K562 (cell line): ENCODE data around the gene PRKG1. TPM values are rescaled to one million over a fixed set of nuclear protein-coding genes. Genes with fewer than 3 reads are reported as not detected.

Experiments used
- ATAC-seq: fragments of 200-7000 bp; cut with Tn5 transposase; 3 replicates; pipeline ENCODE4 v1.9.1; 2020; ENCODE audit warnings: moderate library complexity
- BruUV-seq: library from RNA; stranded (reverse); fragments of 400-500 nt; replicated peaks from 2 replicates; lab custom pipeline; 2021; lab: Mats Ljungman, UMichigan
- CTCF ChIA-PET: fragments of 300-600 bp; formaldehyde crosslinking; extraction: SDS; loops from one replicate; lab custom pipeline; 2021; ENCODE audit warnings: low intra/inter-chr PET ratio; lab: Yijun Ruan, JAX
- POLR2A ChIA-PET: fragments of 300-600, 350-650 bp; sonication (Branson Sonifier 250); formaldehyde crosslinking; extraction: SDS; loops from one replicate; lab custom pipeline; 2021; ENCODE audit warnings: antibody characterized with exemption, inconsistent platforms; lab: Yijun Ruan, JAX
- DNase-seq, 4 experiments: peaks; one replicate each; pipeline versions ENCODE4 v3.0.0 to v3.0.0-alpha.2; 2011 to 2018; ENCODE audit warnings: low spot score in 3 of 4, mixed read lengths in 3 of 4; ENCODE audit errors: extremely low read depth in 1 of 4
- FAIRE-seq: peaks from 2 replicates; lab custom pipeline; 2011; peaks lifted over from hg19 to GRCh38; lab: Jason Lieb, UNC
- H2AFZ ChIP-seq: 2 replicates; pipeline ENCODE4 v1.6.0; 2011; ENCODE audit warnings: low read depth, low read length, control low read depth, inconsistent platforms
- H3K27ac ChIP-seq: fragments of 200-600 bp; 3 replicates; pipeline ENCODE4 v1.8.0; 2011; ENCODE audit warnings: low read depth, mild to moderate bottlenecking, control low read depth, inconsistent platforms, low read length, moderate library complexity, mixed read lengths; ENCODE audit errors: extremely low read depth
- H3K27me3 ChIP-seq, 2 experiments: fragments of 300-600 bp in 1 of 2; 2 replicates in 1 of 2; 3 replicates in 1 of 2; pipeline versions ENCODE4 v1.6.0 to v1.8.0; 2011; ENCODE audit warnings: inconsistent platforms in 2 of 2, low read length in 2 of 2, mild to moderate bottlenecking in 1 of 2, mixed read lengths in 1 of 2, moderate library complexity in 1 of 2; ENCODE audit not compliant: control insufficient read depth in 2 of 2, insufficient read depth in 2 of 2
- H3K36me3 ChIP-seq: fragments of 300-600 bp; 3 replicates; pipeline ENCODE4 v1.8.0; 2011; ENCODE audit warnings: mild to moderate bottlenecking, low read length, inconsistent platforms; ENCODE audit not compliant: control insufficient read depth, insufficient read depth
- H3K4me1 ChIP-seq, 2 experiments: fragments of 200-600 bp in 1 of 2; replicated peaks in 1 of 2; 2 replicates in 1 of 2; 3 replicates in 1 of 2; pipeline versions ENCODE4 v1.5.1 to v1.8.0; 2011; ENCODE audit warnings: inconsistent platforms in 2 of 2, low read length in 2 of 2, mild to moderate bottlenecking in 1 of 2, mixed read lengths in 1 of 2, moderate library complexity in 1 of 2; ENCODE audit not compliant: control insufficient read depth in 2 of 2, insufficient read depth in 2 of 2
- H3K4me2 ChIP-seq: 2 replicates; pipeline ENCODE4 v1.6.1; 2011; ENCODE audit warnings: low read length, control low read depth, inconsistent platforms, mixed read lengths; ENCODE audit not compliant: insufficient read depth
- H3K4me3 ChIP-seq: fragments of 200-600 bp; sonication (generic), shearing (Covaris generic); 2 replicates; pipeline ENCODE4 v1.5.1; 2016; ENCODE audit warnings: control low read depth, inconsistent platforms
- H3K79me2 ChIP-seq: fragments of 200-600 bp; 3 replicates; pipeline ENCODE4 v1.8.0; 2011; ENCODE audit warnings: low read length, inconsistent platforms; ENCODE audit not compliant: control insufficient read depth, insufficient read depth
- H3K9ac ChIP-seq, 2 experiments: 2 replicates each; pipeline versions ENCODE4 v1.6.0 to v1.6.1; 2011; ENCODE audit warnings: low read depth in 2 of 2, low read length in 2 of 2, control low read depth in 1 of 2, inconsistent platforms in 1 of 2, mild to moderate bottlenecking in 1 of 2, mixed read lengths in 1 of 2; ENCODE audit not compliant: insufficient read depth in 1 of 2
- H3K9me1 ChIP-seq: one replicate; pipeline ENCODE4 v1.6.0; 2011; ENCODE audit warnings: inconsistent platforms, mild to moderate bottlenecking, low read length, moderate library complexity; ENCODE audit not compliant: control insufficient read depth, insufficient read depth
- H3K9me3 ChIP-seq: replicated peaks from 2 replicates; pipeline ENCODE4 v1.5.1; 2011; ENCODE audit warnings: low read depth, low read length, inconsistent platforms; ENCODE audit not compliant: control insufficient read depth, insufficient read depth
- H4K20me1 ChIP-seq: replicated peaks from 2 replicates; pipeline ENCODE4 v1.6.1; 2011; ENCODE audit warnings: low read length, inconsistent platforms, mixed read lengths; ENCODE audit not compliant: control insufficient read depth, insufficient read depth
- BHLHE40 ChIP-seq: IDR thresholded peaks from 2 replicates; pipeline ENCODE4 v1.6.1; 2011; ENCODE audit warnings: low read length, improper control_type of control experiment
- BRCA1 ChIP-seq, 2 experiments: fragments of 450-650 bp in 1 of 2; sonication (generic) in 1 of 2; formaldehyde crosslinking in 1 of 2; IDR thresholded peaks; 2 replicates each; pipeline versions ENCODE4 v1.5.0 to v1.6.1; 2017 to 2020; ENCODE audit warnings: mild to moderate bottlenecking in 1 of 2, missing genetic modification reagents in 1 of 2
- HNRNPUL1 ChIP-seq: fragments of 200-400 bp; formaldehyde crosslinking; IDR thresholded peaks from 2 replicates; pipeline ENCODE4 v1.6.1; 2017; ENCODE audit warnings: low read length
- MAFG ChIP-seq: fragments of 450-650 bp; conservative IDR thresholded peaks from 2 replicates; pipeline ENCODE4 v1.6.1; 2016; ENCODE audit warnings: missing genetic modification characterization, missing compliant biosample characterization
- POLR3G ChIP-seq: IDR thresholded peaks from 2 replicates; pipeline ENCODE4 v1.6.1; 2011; ENCODE audit not compliant: insufficient read length, insufficient replicate concordance; ENCODE audit errors: extremely low read depth
- RHOXF2B ChIP-seq: fragments of 250-450 bp; sonication (Bioruptor Pico); conservative IDR thresholded peaks from 2 replicates; pipeline ENCODE4 v1.5.1; 2021
- TFE3 ChIP-seq: fragments of 450-650 bp; formaldehyde crosslinking; IDR thresholded peaks from 2 replicates; pipeline ENCODE4 v1.4.0; 2020; ENCODE audit warnings: mild to moderate bottlenecking, mixed read lengths
- TGIF2 ChIP-seq: sonication (generic); formaldehyde crosslinking; IDR thresholded peaks from 2 replicates; pipeline ENCODE4 v1.8.1; 2022; ENCODE audit warnings: mild to moderate bottlenecking, missing genetic modification reagents, moderate library complexity
- ZNF184 ChIP-seq: sonication (generic); formaldehyde crosslinking; IDR thresholded peaks from 2 replicates; pipeline ENCODE4 v1.5.0; 2020; ENCODE audit warnings: missing genetic modification reagents
- ZNF431 ChIP-seq: sonication (generic); formaldehyde crosslinking; IDR thresholded peaks from 2 replicates; pipeline ENCODE4 v1.8.0; 2022; ENCODE audit warnings: mild to moderate bottlenecking, missing genetic modification reagents
- WGBS: fragments of 100-300 bp; shearing (Covaris generic); methylation state at CpG from one replicate; pipeline ENCODE4 v1.1.6; 2016; ENCODE audit warnings: low coverage, mixed read lengths; ENCODE audit not compliant: insufficient coverage; ENCODE audit errors: missing lambda C conversion rate; 5-methylcytosine and 5-hydroxymethylcytosine counted together
- in situ Hi-C: fragments of 300-500 bp; cut with MboI; formaldehyde crosslinking; loops from 4 replicates; pipeline ENCODE4 v1.15.0; 2018; ENCODE audit warnings: inconsistent platforms, mixed read lengths
- intact Hi-C: fragments of 100-400 bp; cut with micrococcal nuclease; formaldehyde crosslinking; loops from 2 replicates; pipeline ENCODE4 v1.14.2; 2022
- polyA plus RNA-seq, 8 experiments: library from polyadenylated mRNA; depleted of rRNA in 4 of 8; stranded (reverse) in 5 of 8; unstranded in 3 of 8; fragments of >200 nt; fragmentation: Nextera tagmentation in 2 of 8; fragmentation: Illumina TruSeq in 1 of 8; extraction: Ambion mirVana in 2 of 8; extraction: Trizol in 1 of 8; gene quantifications; 2 replicates each; pipeline versions ENCODE4 v1.2.1 to v1.2.3, GENCODE V29; 2011 to 2014; ENCODE audit warnings: inconsistent platforms in 1 of 8, missing spikeins in 1 of 8
- total RNA-seq, 7 experiments: library from RNA; depleted of rRNA in 6 of 7; stranded (reverse); fragments of >200 nt in 6 of 7; fragmentation: Illumina TruSeq in 2 of 7; extraction: Trizol in 2 of 7; gene quantifications; 2 replicates each; pipeline versions ENCODE4 v1.2.1 to v1.2.3, GENCODE V29; 2011 to 2021; ENCODE audit warnings: low replicate concordance in 1 of 7

PRKG1 gene
- total and polyA plus RNA-seq, 9 of the 15 experiments (the other 6 are each of a cell fraction or from before 2014, with no cell fraction given) = 0.22 TPM; not detected in 8

GRCh38 chr10:52212062-52212461 is 1137.8 kb downstream of the PRKG1 start:
- WGBS = 1% methylated on average over 4 of the region's 4 CpGs
- TF ChIP-seq POLR3G (no peak), ZNF431 (CRISPR knock-in tag) (no peak), MAFG (tag) (no peak), TGIF2 (no peak), HNRNPUL1 (no peak), BRCA1 (IDR thresholded peaks at IDR 0.05) (no peak), BRCA1 (CRISPR knock-in tag; IDR thresholded peaks at IDR 0.05) (no peak), RHOXF2B (no peak), BHLHE40 (no peak), TFE3 (CRISPR knock-in tag) (no peak), ZNF184 (no peak)
- no peak overlapping the region for H3K4me3 ChIP-seq
- no peak overlapping the region for H3K27ac ChIP-seq
- intact Hi-C loops = loop anchor here (10.0 kb wide), 1 partner anchor 1417 kb away; no protein-coding TSS in a partner anchor
- FAIRE-seq (no peak), ATAC-seq (no peak), DNase-seq (no peak)
- H4K20me1 ChIP-seq = no peaks in the 10 kb centered on the region
- H3K4me2 ChIP-seq = no peak overlapping the region
- H3K4me1 ChIP-seq = no peaks in the 10 kb centered on the region
- no peak overlapping the region for H3K9ac ChIP-seq
- in situ Hi-C loops = loop anchor here (25.0 kb wide), 1 partner anchor 1200 kb away; no protein-coding TSS in a partner anchor
- POLR2A ChIA-PET = no interaction called here
- H2AFZ ChIP-seq = no peak overlapping the region
- no peaks in the 10 kb centered on the region for H3K9me1 ChIP-seq
- H3K36me3 ChIP-seq = no peaks in the 10 kb centered on the region
- H3K27me3 ChIP-seq = no peaks in the 10 kb centered on the region
- no peaks in the 10 kb centered on the region for H3K79me2 ChIP-seq
- H3K9me3 ChIP-seq = no peaks in the 10 kb centered on the region; the same call in 1 of the 2 replicates
- CTCF ChIA-PET = no interaction called here
- no TSS peak for BruUV-seq
